ENCODE data around the gene ADORA3.

ADORA3 gene

GRCh38 chr1:111475701-111476100 lies 27.7 kb downstream of the ADORA3 start:
- no peak overlapping the region for H3K27ac ChIP-seq
- no peak for TF ChIP-seq ZFX (IDR thresholded peaks at IDR 0.05; ENCODE audit: borderline replicate concordance)
- TF ChIP-seq CTCF (IDR thresholded peaks at IDR 0.05): no peak

- TF ChIP-seq CTCF (IDR thresholded peaks at IDR 0.05) (no peak), ZFX (IDR thresholded peaks at IDR 0.05; ENCODE audit: borderline replicate concordance) (no peak)
- no peak overlapping the region for H3K27ac ChIP-seq
Measured at GRCh38 chr1:111474521-111474920, 28.9 kb downstream of the ADORA3 start.

GRCh38 chr1:111474106-111474505 lies 29.3 kb downstream of the ADORA3 start:
- no peak overlapping the region for H3K27ac ChIP-seq
- no peak for TF ChIP-seq ZFX (IDR thresholded peaks at IDR 0.05; ENCODE audit: borderline replicate concordance)
- no peak for TF ChIP-seq CTCF (IDR thresholded peaks at IDR 0.05)

- TF ChIP-seq CTCF (IDR thresholded peaks at IDR 0.05) (no peak), ZFX (IDR thresholded peaks at IDR 0.05; ENCODE audit: borderline replicate concordance) (no peak)
- no peak overlapping the region for H3K27ac ChIP-seq
Measured at GRCh38 chr1:111471538-111471937, 31.9 kb downstream of the ADORA3 start.

GRCh38 chr1:111471012-111471411 lies 32.4 kb downstream of the ADORA3 start:
- H3K27ac ChIP-seq: no peak overlapping the region
- TF ChIP-seq ZFX (IDR thresholded peaks at IDR 0.05; ENCODE audit: borderline replicate concordance): no peak
- TF ChIP-seq CTCF (IDR thresholded peaks at IDR 0.05): no peak

- TF ChIP-seq CTCF (IDR thresholded peaks at IDR 0.05) (no peak), ZFX (IDR thresholded peaks at IDR 0.05; ENCODE audit: borderline replicate concordance) (no peak)
- H3K27ac ChIP-seq: no peak overlapping the region
Measured at GRCh38 chr1:111470596-111470995, 32.8 kb downstream of the ADORA3 start.

GRCh38 chr1:111469539-111469938 lies 33.9 kb downstream of the ADORA3 start:
- H3K27ac ChIP-seq: no peak overlapping the region
- TF ChIP-seq CTCF (IDR thresholded peaks at IDR 0.05) (no peak), ZFX (IDR thresholded peaks at IDR 0.05; ENCODE audit: borderline replicate concordance) (no peak)

All from 22Rv1 (cell line).